ENCODE results near the gene NKAIN4.
"Not testable (repeated sequence)": the region's sequence is repeated elsewhere in the genome, so short reads cannot be mapped to it uniquely, and the experiment has no call there.

NKAIN4 gene

GRCh38 chr20:63251350-63251749 lies 2.9 kb downstream of the NKAIN4 start:
- H3K27me3 Mint-ChIP-seq (ENCODE audit: low read depth, poor library complexity) = peaks cover 54% of the 10 kb centered on the region
- H3K36me3 Mint-ChIP-seq (ENCODE audit: low read depth) = peaks cover 19% of the 10 kb centered on the region
- peak; percentile 30 for TF ChIP-seq CTCF (IDR thresholded peaks at IDR 0.05)
- H3K4me3 Mint-ChIP-seq, DNase-seq, H3K27ac Mint-ChIP-seq: not testable (repeated sequence)
- peaks cover 64% of the 10 kb centered on the region for H3K4me1 Mint-ChIP-seq
- H3K9me3 Mint-ChIP-seq = peaks cover 23% of the 10 kb centered on the region

GRCh38 chr20:63249891-63250290 lies 4.4 kb downstream of the NKAIN4 start:
- Mint-ChIP-seq H3K4me3 (no peak overlapping the region), H3K27me3 (ENCODE audit: low read depth, poor library complexity) (peaks cover 40% of the 10 kb centered on the region), H3K9me3 (peaks cover 23% of the 10 kb centered on the region), H3K36me3 (ENCODE audit: low read depth) (peaks cover 19% of the 10 kb centered on the region), H3K4me1 (peaks cover 63% of the 10 kb centered on the region), H3K27ac (no peak overlapping the region)
- TF ChIP-seq CTCF (IDR thresholded peaks at IDR 0.05) = no peak
- no peak for DNase-seq

GRCh38 chr20:63248835-63249591 lies 5.2 kb downstream of the NKAIN4 start:
- Mint-ChIP-seq H3K27me3 (ENCODE audit: low read depth, poor library complexity) (peaks cover 36% of the 10 kb centered on the region), H3K4me3 (peak overlapping the region; percentile 66), H3K36me3 (ENCODE audit: low read depth) (peaks cover 19% of the 10 kb centered on the region), H3K27ac (peak overlapping the region; percentile 66), H3K9me3 (peaks cover 23% of the 10 kb centered on the region), H3K4me1 (peaks cover 67% of the 10 kb centered on the region)
- no peak for DNase-seq
- TF ChIP-seq CTCF (IDR thresholded peaks at IDR 0.05) = no peak

GRCh38 chr20:63247671-63248228 lies 6.5 kb downstream of the NKAIN4 start:
- Mint-ChIP-seq H3K9me3 (peaks cover 23% of the 10 kb centered on the region), H3K27ac (no peak overlapping the region), H3K4me3 (no peak overlapping the region), H3K4me1 (peaks cover 70% of the 10 kb centered on the region), H3K36me3 (ENCODE audit: low read depth) (peaks cover 19% of the 10 kb centered on the region), H3K27me3 (ENCODE audit: low read depth, poor library complexity) (peaks cover 24% of the 10 kb centered on the region)
- TF ChIP-seq CTCF (IDR thresholded peaks at IDR 0.05) = no peak
- no peak for DNase-seq

DNA sequence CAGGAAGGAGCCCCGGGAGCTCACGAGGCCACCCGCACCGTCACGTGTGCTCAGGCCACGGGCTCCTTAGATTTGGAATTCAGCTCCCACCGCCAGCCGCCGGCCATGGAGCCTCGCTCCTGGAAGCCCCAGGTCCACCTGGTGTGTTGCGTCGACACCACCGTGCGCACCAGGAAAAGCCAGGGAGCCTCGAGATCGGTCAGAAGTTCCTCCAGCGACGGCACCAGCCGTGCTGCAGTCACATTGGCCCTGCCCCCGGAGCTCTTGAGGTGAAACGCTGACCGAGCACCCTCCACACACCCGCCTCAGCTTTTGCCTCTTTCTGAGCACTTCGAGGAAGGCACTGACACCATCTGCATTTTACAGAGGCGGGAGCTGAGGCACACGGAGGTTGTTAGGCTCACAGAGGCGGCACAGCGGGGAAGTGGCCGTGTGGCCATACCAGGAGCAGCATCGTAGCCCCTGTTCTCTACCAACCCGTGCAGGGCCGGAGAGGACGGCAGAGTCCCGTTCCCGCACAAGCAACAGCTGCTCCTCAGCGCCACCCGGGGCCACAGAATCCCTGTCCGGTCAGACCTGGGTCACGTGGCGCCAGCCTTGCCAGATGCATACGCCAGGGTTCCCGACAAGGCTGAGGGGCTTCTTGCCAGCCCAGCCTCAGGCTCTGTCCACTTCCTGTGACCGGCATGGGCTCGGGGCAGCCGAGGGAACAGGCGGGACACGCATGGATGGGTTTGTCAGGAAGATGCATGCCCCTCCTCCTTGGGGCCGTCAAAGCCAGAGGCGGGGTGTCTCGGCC lies 7.6 kb downstream of the NKAIN4 start:
- H3K4me3 Mint-ChIP-seq = no peak overlapping the region
- no peak overlapping the region for H3K27ac Mint-ChIP-seq
- peaks cover 13% of the 10 kb centered on the region for H3K27me3 Mint-ChIP-seq (ENCODE audit: low read depth, poor library complexity)
- peak; percentile 70 for DNase-seq
- peaks cover 23% of the 10 kb centered on the region for H3K9me3 Mint-ChIP-seq
- H3K36me3 Mint-ChIP-seq (ENCODE audit: low read depth) = peaks cover 19% of the 10 kb centered on the region
- no peak for TF ChIP-seq CTCF (IDR thresholded peaks at IDR 0.05)
- peaks cover 71% of the 10 kb centered on the region for H3K4me1 Mint-ChIP-seq

Measured in nephron progenitor cell (in vitro differentiated cells).